Ishikawa (cell line): ENCODE data around the gene NHSL1.

Source experiments
- CEBPB ChIP-seq: IDR thresholded peaks from 2 replicates; pipeline ENCODE4 v1.6.1; 2012
- CREB1 ChIP-seq: IDR thresholded peaks from 2 replicates; pipeline ENCODE4 v1.6.1; 2012; ENCODE audit warnings: low read depth
- EGR1 ChIP-seq: IDR thresholded peaks from 2 replicates; pipeline ENCODE4 v1.6.1; 2012
- EP300 ChIP-seq: IDR thresholded peaks from 2 replicates; pipeline ENCODE4 v1.6.1; 2012; ENCODE audit warnings: borderline replicate concordance
- FOXM1 ChIP-seq: IDR thresholded peaks from 2 replicates; pipeline ENCODE4 v1.6.1; 2012; ENCODE audit warnings: low read depth, borderline replicate concordance
- MAX ChIP-seq: IDR thresholded peaks from 2 replicates; pipeline ENCODE4 v1.6.1; 2012
- NFIC ChIP-seq: IDR thresholded peaks from 2 replicates; pipeline ENCODE4 v1.6.1; 2012
- RAD21 ChIP-seq: IDR thresholded peaks from 2 replicates; pipeline ENCODE4 v1.6.1; 2012; ENCODE audit warnings: low read depth
- REST ChIP-seq: IDR thresholded peaks from 2 replicates; pipeline ENCODE4 v1.6.1; 2012; ENCODE audit warnings: low read depth, mild to moderate bottlenecking
- TAF1 ChIP-seq: IDR thresholded peaks from 2 replicates; pipeline ENCODE4 v1.6.1; 2012; ENCODE audit warnings: low read depth, mild to moderate bottlenecking
- TCF12 ChIP-seq: IDR thresholded peaks from 2 replicates; pipeline ENCODE4 v1.6.1; 2012; ENCODE audit warnings: low read depth
- USF1 ChIP-seq: IDR thresholded peaks from 2 replicates; pipeline ENCODE4 v1.6.1; 2012
- YY1 ChIP-seq: IDR thresholded peaks from 2 replicates; pipeline ENCODE4 v1.6.1; 2012; ENCODE audit warnings: low read depth

DNA sequence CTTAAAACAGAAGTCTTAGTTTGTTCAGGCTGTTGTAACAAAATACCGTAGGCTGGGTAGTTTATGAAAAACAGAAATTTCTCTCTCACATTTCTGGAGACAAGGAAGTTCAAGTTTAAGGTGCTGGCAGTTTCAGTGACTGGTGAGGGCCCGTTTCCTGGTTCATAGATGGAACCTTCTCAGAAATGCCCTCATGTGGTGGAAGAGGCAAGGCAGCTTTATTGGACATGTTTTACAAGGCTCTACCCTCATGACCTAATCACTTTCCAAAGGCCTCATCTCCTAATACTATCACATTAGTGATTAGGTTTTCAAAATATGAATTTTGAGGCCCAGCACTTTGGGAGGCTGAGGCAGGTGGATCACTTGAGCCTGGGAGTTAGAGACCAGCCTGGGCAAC, 92.9 kb downstream of the NHSL1 start:
- no peak for TF ChIP-seq REST
- TF ChIP-seq EP300 = no peak
- no peak for TF ChIP-seq RAD21
- TF ChIP-seq TAF1 = no peak
- no peak for TF ChIP-seq NFIC
- no peak for TF ChIP-seq MAX
- no peak for TF ChIP-seq TCF12
- no peak for TF ChIP-seq CEBPB
- no peak for TF ChIP-seq YY1
- no peak for TF ChIP-seq CREB1
- no peak for TF ChIP-seq FOXM1
- no peak for TF ChIP-seq EGR1
- TF ChIP-seq USF1 = no peak
